H1 (cell line): ENCODE results near the gene CHST12. TPM values are rescaled to one million over a fixed set of nuclear protein-coding genes. Genes with fewer than 3 reads are reported as not detected.

Experiments
- CTCF ChIA-PET: fragments of 300-600 bp; sonication (Branson Sonifier 250); formaldehyde crosslinking; loops from one replicate; lab custom pipeline; 2021; ENCODE audit not compliant: partially characterized antibody; lab: Charles Lee
- POLR2A ChIA-PET: fragments of 300-600 bp; sonication (Branson Sonifier 250); formaldehyde crosslinking; loops from one replicate; lab custom pipeline; 2021; ENCODE audit warnings: inconsistent platforms; ENCODE audit not compliant: partially characterized antibody; lab: Charles Lee
- DNase-seq, 2 experiments: peaks; one replicate each; pipeline versions ENCODE4 v3.0.0 to v3.0.0-alpha.2; 2010 to 2022; ENCODE audit warnings: low spot score in 2 of 2, low read depth in 1 of 2, mixed read lengths in 1 of 2
- FAIRE-seq: peaks from 2 replicates; lab custom pipeline; 2011; peaks lifted over from hg19 to GRCh38; lab: Jason Lieb, UNC
- H2AFZ ChIP-seq: 2 replicates; pipeline ENCODE4 v1.8.1; 2012; ENCODE audit warnings: low read length, inconsistent platforms
- H2AK5ac ChIP-seq: 2 replicates; pipeline ENCODE4 v1.6.1; 2013; ENCODE audit warnings: low read depth, low read length
- H2BK120ac ChIP-seq: replicated peaks from 2 replicates; pipeline ENCODE3; 2013; ENCODE audit warnings: low read depth, low read length, inconsistent platforms
- H2BK12ac ChIP-seq: 2 replicates; pipeline ENCODE4 v1.6.1; 2013; ENCODE audit warnings: low read depth, low read length
- H2BK15ac ChIP-seq: 2 replicates; pipeline ENCODE4 v1.6.1; 2013; ENCODE audit warnings: low read length
- H2BK20ac ChIP-seq: 2 replicates; pipeline ENCODE4 v1.6.1; 2013; ENCODE audit warnings: low read length
- H2BK5ac ChIP-seq: 2 replicates; pipeline ENCODE4 v1.6.1; 2013; ENCODE audit warnings: low read depth, low read length
- H3K14ac ChIP-seq: 2 replicates; pipeline ENCODE4 v1.6.1; 2013; ENCODE audit warnings: inconsistent platforms; ENCODE audit not compliant: insufficient read length
- H3K18ac ChIP-seq: 2 replicates; pipeline ENCODE4 v1.6.1; 2013; ENCODE audit warnings: low read length; ENCODE audit errors: extremely low read depth
- H3K23ac ChIP-seq: 2 replicates; pipeline ENCODE4 v1.6.1; 2013; ENCODE audit warnings: inconsistent platforms; ENCODE audit not compliant: insufficient read length
- H3K23me2 ChIP-seq: 2 replicates; pipeline ENCODE4 v1.6.1; 2013; ENCODE audit warnings: low read depth, low read length
- H3K27ac ChIP-seq: 2 replicates; pipeline ENCODE4 v1.6.1; 2011; ENCODE audit warnings: low read depth, low read length, inconsistent platforms
- H3K27me3 ChIP-seq, 4 experiments: replicated peaks in 1 of 4; 1 replicate in 1 of 4; 2 replicates in 3 of 4; pipeline versions ENCODE4 v1.6.1 to v1.8.1; 2011 to 2013; ENCODE audit warnings: low read length in 3 of 4, mild to moderate bottlenecking in 3 of 4, inconsistent platforms in 2 of 4, mixed read lengths in 2 of 4, moderate library complexity in 1 of 4; ENCODE audit not compliant: control insufficient read depth in 3 of 4, insufficient read depth in 3 of 4; ENCODE audit errors: extremely low read depth in 1 of 4
- H3K36me3 ChIP-seq, 4 experiments: 2 replicates each; pipeline versions ENCODE4 v1.6.1 to v1.8.1; 2011 to 2013; ENCODE audit warnings: mild to moderate bottlenecking in 4 of 4, low read length in 3 of 4, moderate library complexity in 2 of 4, control low read depth in 1 of 4, inconsistent platforms in 1 of 4; ENCODE audit not compliant: insufficient read depth in 4 of 4, control insufficient read depth in 2 of 4
- H3K4ac ChIP-seq: replicated peaks from 2 replicates; pipeline ENCODE3; 2013; ENCODE audit warnings: low read length, low read depth, mixed read lengths, inconsistent platforms; ENCODE audit not compliant: insufficient read length
- H3K4me1 ChIP-seq, 4 experiments: replicated peaks in 1 of 4; 1 replicate in 1 of 4; 2 replicates in 3 of 4; pipeline versions ENCODE4 v1.6.1 to v1.8.1; 2011 to 2013; ENCODE audit warnings: low read length in 3 of 4, inconsistent platforms in 2 of 4, mixed read lengths in 1 of 4; ENCODE audit not compliant: insufficient read depth in 4 of 4, control insufficient read depth in 3 of 4
- H3K4me2 ChIP-seq, 2 experiments: 2 replicates each; pipeline versions ENCODE4 v1.6.1 to v1.8.1; 2011 to 2013; ENCODE audit warnings: low read depth in 2 of 2, low read length in 2 of 2, control low read depth in 1 of 2, inconsistent platforms in 1 of 2, mild to moderate bottlenecking in 1 of 2; ENCODE audit not compliant: insufficient read depth in 1 of 2
- H3K4me3 ChIP-seq, 4 experiments: fragments of 200-600, 300-600 bp in 1 of 4; sonication (generic), shearing (Covaris generic), sonication (Bioruptor Twin) in 1 of 4; 2 replicates each; pipeline versions ENCODE4 v1.5.1 to v1.8.1; 2011 to 2016; ENCODE audit warnings: low read length in 4 of 4, low read depth in 3 of 4, control low read depth in 2 of 4, inconsistent platforms in 2 of 4, mild to moderate bottlenecking in 2 of 4, mixed read lengths in 1 of 4, moderate library complexity in 1 of 4; ENCODE audit not compliant: insufficient read depth in 2 of 4; ENCODE audit errors: extremely low read depth in 1 of 4
- H3K56ac ChIP-seq: replicated peaks from 2 replicates; pipeline ENCODE3; 2013; ENCODE audit warnings: low read depth, mild to moderate bottlenecking, mixed read lengths, low read length, inconsistent platforms; ENCODE audit not compliant: insufficient read length
- H3K79me1 ChIP-seq: 2 replicates; pipeline ENCODE4 v1.6.1; 2013; ENCODE audit warnings: low read depth, low read length, control low read depth
- H3K79me2 ChIP-seq, 2 experiments: 2 replicates each; pipeline versions ENCODE4 v1.6.1 to v1.8.1; 2012 to 2013; ENCODE audit warnings: low read length in 2 of 2, mild to moderate bottlenecking in 2 of 2, inconsistent platforms in 1 of 2; ENCODE audit not compliant: insufficient read depth in 2 of 2, control insufficient read depth in 1 of 2
- H3K9ac ChIP-seq, 4 experiments: replicated peaks in 1 of 4; 1 replicate in 1 of 4; 2 replicates in 3 of 4; pipeline versions ENCODE4 v1.6.1 to v1.8.1; 2011 to 2013; ENCODE audit warnings: low read depth in 3 of 4, low read length in 3 of 4, control low read depth in 2 of 4, mild to moderate bottlenecking in 2 of 4, moderate library complexity in 2 of 4, inconsistent platforms in 1 of 4; ENCODE audit errors: extremely low read depth in 1 of 4
- H3K9me3 ChIP-seq, 2 experiments: 2 replicates each; pipeline versions ENCODE4 v1.6.1 to v1.8.1; 2012 to 2013; ENCODE audit warnings: mild to moderate bottlenecking in 2 of 2, moderate library complexity in 2 of 2, control low read depth in 1 of 2, inconsistent platforms in 1 of 2, low read depth in 1 of 2, low read length in 1 of 2, mixed read lengths in 1 of 2; ENCODE audit not compliant: insufficient read depth in 2 of 2
- H4K20me1 ChIP-seq, 2 experiments: replicated peaks in 1 of 2; 2 replicates each; pipeline versions ENCODE3 to v1.8.1; 2011 to 2013; ENCODE audit warnings: inconsistent platforms in 2 of 2, low read length in 2 of 2, mild to moderate bottlenecking in 1 of 2; ENCODE audit not compliant: insufficient read depth in 2 of 2, control insufficient read depth in 1 of 2
- H4K5ac ChIP-seq: 2 replicates; pipeline ENCODE4 v1.6.1; 2013; ENCODE audit warnings: low read length, low read depth, mixed read lengths, inconsistent platforms; ENCODE audit not compliant: insufficient read length
- H4K8ac ChIP-seq: 2 replicates; pipeline ENCODE4 v1.8.0; 2013; ENCODE audit warnings: mild to moderate bottlenecking, moderate library complexity, low read length, inconsistent platforms; ENCODE audit not compliant: insufficient read depth; ENCODE audit errors: extremely low read depth
- H4K91ac ChIP-seq: replicated peaks from 2 replicates; pipeline ENCODE3; 2013; ENCODE audit warnings: low read length, mixed read lengths, inconsistent platforms; ENCODE audit not compliant: insufficient read length
- BCL11A ChIP-seq, 2 experiments: IDR thresholded peaks; one replicate each; pipeline ENCODE4 v1.6.1; 2011; ENCODE audit warnings: low read depth in 2 of 2, low read length in 2 of 2, mild to moderate bottlenecking in 2 of 2
- BRCA1 ChIP-seq: IDR thresholded peaks from 2 replicates; pipeline ENCODE4 v1.6.1; 2012; ENCODE audit warnings: low read depth, low read length, improper control_type of control experiment
- CTCF ChIP-seq, 3 experiments: IDR thresholded peaks; 1 replicate in 2 of 3; 2 replicates in 1 of 3; pipeline versions ENCODE4 v1.5.1 to v1.6.1; 2011; ENCODE audit warnings: low read length in 3 of 3, mild to moderate bottlenecking in 3 of 3, inconsistent platforms in 2 of 3, low read depth in 1 of 3, moderate library complexity in 1 of 3; ENCODE audit not compliant: insufficient read depth in 1 of 3; ENCODE audit errors: control extremely low read depth in 1 of 3
- HDAC2 ChIP-seq, 2 experiments: fragments of 300-600 bp in 1 of 2; sonication (generic) in 1 of 2; IDR thresholded peaks; 2 replicates each; pipeline ENCODE4 v1.6.1; 2011 to 2012; ENCODE audit warnings: low read depth in 2 of 2, low read length in 2 of 2, mild to moderate bottlenecking in 2 of 2, moderate library complexity in 2 of 2, borderline replicate concordance in 1 of 2, inconsistent platforms in 1 of 2
- JUND ChIP-seq: IDR thresholded peaks from 2 replicates; pipeline ENCODE4 v1.6.1; 2011; ENCODE audit warnings: mild to moderate bottlenecking, improper control_type of control experiment, low read length
- POLR2A ChIP-seq, 2 experiments: IDR thresholded peaks; 1 replicate in 1 of 2; 2 replicates in 1 of 2; pipeline ENCODE4 v1.6.1; 2011; ENCODE audit warnings: low read depth in 2 of 2, low read length in 2 of 2, mild to moderate bottlenecking in 2 of 2; ENCODE audit errors: control extremely low read depth in 1 of 2
- RBBP5 ChIP-seq: IDR thresholded peaks from 2 replicates; pipeline ENCODE4 v1.7.1; 2012; ENCODE audit warnings: low read depth, mild to moderate bottlenecking, inconsistent platforms, low read length, moderate library complexity, borderline replicate concordance
- SP4 ChIP-seq: IDR thresholded peaks from 2 replicates; pipeline ENCODE4 v1.6.1; 2012; ENCODE audit warnings: low read length, inconsistent platforms
- TBP ChIP-seq: IDR thresholded peaks from 2 replicates; pipeline ENCODE4 v1.6.1; 2011; ENCODE audit warnings: low read depth, low read length, improper control_type of control experiment
- ZNF274 ChIP-seq: IDR thresholded peaks from 2 replicates; pipeline ENCODE4 v1.7.0; 2012; ENCODE audit warnings: low read length, borderline replicate concordance; ENCODE audit errors: extremely low read depth
- WGBS, 2 experiments: shearing (Covaris generic) in 1 of 2; methylation state at CpG; one replicate each; pipeline versions ENCODE4 v1.1.6 to v1.1.7; 2013 to 2015; ENCODE audit warnings: low lambda C conversion rate in 2 of 2, mixed read lengths in 2 of 2, inconsistent platforms in 1 of 2, low coverage in 1 of 2, missing lambda C conversion rate in 1 of 2; ENCODE audit not compliant: insufficient replicate concordance in 2 of 2, insufficient coverage in 1 of 2, insufficient read length in 1 of 2; ENCODE audit errors: extremely low coverage in 1 of 2, missing lambda C conversion rate in 1 of 2; 5-methylcytosine and 5-hydroxymethylcytosine counted together
- polyA plus RNA-seq, 7 experiments: library from polyadenylated mRNA; depleted of rRNA in 3 of 7; stranded (reverse) in 5 of 7; unstranded in 2 of 7; fragments of >200 nt in 5 of 7; fragments of 200-250 nt in 2 of 7; gene quantifications; 1 replicate in 5 of 7; 2 replicates in 1 of 7; 4 replicates in 1 of 7; pipeline versions ENCODE4 v1.2.1 to v1.2.3, GENCODE V29; 2011 to 2013; ENCODE audit warnings: missing spikeins in 2 of 7, mixed read lengths in 2 of 7
- total RNA-seq: library from RNA; stranded (reverse); fragmentation: NEBNext Ultra II Directional; extraction: Animal tissue kit (Norgen Biotek cat#: 25700); gene quantifications from 2 replicates; pipeline ENCODE4 v1.2.1, GENCODE V29; 2021
- TF ChIP-seq, protein P1 (sequence below): IDR thresholded peaks from 2 replicates; pipeline ENCODE4 v1.6.1; 2012; ENCODE audit warnings: inconsistent platforms

Gene CHST12
- total and polyA plus RNA-seq, 2 of the 8 experiments (the other 6 are each of a cell fraction or from before 2014, with no cell fraction given): 13.4 to 24.1 TPM

DNA sequence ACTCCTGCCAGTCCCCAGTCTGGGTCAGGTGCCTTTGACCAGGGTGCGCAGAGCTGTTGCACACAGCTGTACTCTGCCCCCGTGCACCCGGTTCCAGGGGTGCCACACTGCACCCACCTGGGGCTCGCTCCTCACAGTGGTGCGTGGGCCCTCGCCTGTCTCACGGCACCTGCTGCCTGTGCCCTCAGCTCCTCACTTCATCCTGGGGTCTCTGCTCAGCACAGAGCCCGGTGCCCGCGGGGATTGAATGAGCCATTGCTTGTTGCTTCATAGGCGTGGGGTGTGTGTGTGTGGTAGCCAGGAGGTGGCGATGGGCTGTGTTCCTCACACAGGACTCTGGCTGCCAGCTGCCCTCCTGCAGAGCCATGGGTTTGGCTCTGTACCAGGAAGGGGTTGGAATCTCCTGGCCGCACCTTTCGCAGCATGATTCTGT, 30.3 kb upstream of the CHST12 start:
- 92% methylated on average over 14 of the region's 14 CpGs; no CpG with 5 or more reads in 1 of the 2 experiments for WGBS, 2 experiments
- no peak for TF ChIP-seq ZNF274
- TF ChIP-seq BCL11A (IDR thresholded peaks at IDR 0.05; ENCODE audit: low read depth in 2 of 2, low read length in 2 of 2): no peak
- no peak for TF ChIP-seq BRCA1
- peak in 1 of 2 experiments; percentile 8; a peak in 1 of 3 replicates for TF ChIP-seq POLR2A (IDR thresholded peaks at IDR 0.05; ENCODE audit: control extremely low read depth in 1 of 2, low read depth in 2 of 2, low read length in 2 of 2)
- TF ChIP-seq RBBP5: no peak
- TF ChIP-seq SP4: no peak
- TF ChIP-seq JUND: no peak
- TF ChIP-seq HDAC2 (IDR thresholded peaks at IDR 0.05; ENCODE audit: borderline replicate concordance in 1 of 2, low read depth in 2 of 2, low read length in 2 of 2): no peak
- TF ChIP-seq TBP: no peak
- TF ChIP-seq, protein P1, sequence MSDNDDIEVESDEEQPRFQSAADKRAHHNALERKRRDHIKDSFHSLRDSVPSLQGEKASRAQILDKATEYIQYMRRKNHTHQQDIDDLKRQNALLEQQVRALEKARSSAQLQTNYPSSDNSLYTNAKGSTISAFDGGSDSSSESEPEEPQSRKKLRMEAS: no peak
- TF ChIP-seq CTCF (IDR thresholded peaks at IDR 0.05; ENCODE audit: control extremely low read depth in 1 of 3, insufficient read depth in 1 of 3, low read depth in 1 of 3, low read length in 3 of 3): peak in 1 of 3 experiments; percentile 6; a peak in 1 of 4 replicates

More for the DNA sequence above, 30.3 kb upstream of the CHST12 start:
- H2BK120ac ChIP-seq: no peak overlapping the region
- H3K4me1 ChIP-seq: no peaks in the 10 kb centered on the region
- H2BK20ac ChIP-seq: no peak overlapping the region
- DNase-seq: no peak
- ChIA-PET CTCF (interaction anchor here (1.4 to 4.9 kb wide), 2 partner anchors 9 to 96 kb away, joined by 3 to 34 read pairs; no protein-coding TSS in a partner anchor), POLR2A (interaction anchor here (0.7 to 12.3 kb wide), 6 partner anchors 10 to 122 kb away, joined by 3 to 69 read pairs (median 5); partner anchors contain the start of gene EIF3B)
- no peak overlapping the region for H2BK15ac ChIP-seq
- peaks cover 16 to 32% of the 10 kb centered on the region in 2 experiments for H4K20me1 ChIP-seq
- H3K9me3 ChIP-seq: no peaks in the 10 kb centered on the region
- H3K14ac ChIP-seq: no peak overlapping the region
- peaks cover 73 to 91% (median 86%) of the 10 kb centered on the region in 4 experiments for H3K36me3 ChIP-seq
- no peaks in the 10 kb centered on the region for H3K23me2 ChIP-seq
- no peak overlapping the region for H4K5ac ChIP-seq
- no peak overlapping the region for H3K18ac ChIP-seq
- no peak overlapping the region for H4K91ac ChIP-seq
- no peak overlapping the region for H2AK5ac ChIP-seq
- no peak overlapping the region for H3K23ac ChIP-seq
- peaks cover 12% of the 10 kb centered on the region for H3K79me1 ChIP-seq
- H2BK5ac ChIP-seq: no peak overlapping the region
- H3K4me2 ChIP-seq: no peak overlapping the region
- H2BK12ac ChIP-seq: no peak overlapping the region
- no peak overlapping the region for H4K8ac ChIP-seq
- H2AFZ ChIP-seq: no peak overlapping the region
- H3K4me3 ChIP-seq: no peak overlapping the region
- H3K56ac ChIP-seq: no peak overlapping the region
- H3K27ac ChIP-seq: no peak overlapping the region
- H3K4ac ChIP-seq: no peak overlapping the region
- H3K9ac ChIP-seq: no peak overlapping the region
- no peaks in the 10 kb centered on the region; a peak in 1 of 7 replicates for H3K27me3 ChIP-seq
- H3K79me2 ChIP-seq: peaks cover 0 to 46% of the 10 kb centered on the region in 2 experiments; a peak in 2 of 4 replicates
- FAIRE-seq: no peak
